NCI-H146 treated with DMSO at 0.1 percent for 48 hours (cell line): ENCODE results near the gene ERI3.
A peak's percentile ranks its signal among the peaks of the same experiment; 100 is the strongest.

Experiments
- DNase-seq: peaks from one replicate; lab custom pipeline; 2025; ENCODE audit not compliant: unreplicated experiment; lab: John Stamatoyannopoulos, UW

Gene ERI3

GRCh38 chr1:44318097-44319088, 36.7 kb downstream of the ERI3 start:
- DNase-seq, result peak; percentile 9

GRCh38 chr1:44316231-44316759, 38.8 kb downstream of the ERI3 start:
- peak; percentile 30 for DNase-seq

GRCh38 chr1:44315521-44315920, 39.5 kb downstream of the ERI3 start:
- DNase-seq, result no peak

- DNase-seq, result no peak
Measured at GRCh38 chr1:44314452-44314851, 40.6 kb downstream of the ERI3 start.

- DNase-seq, result no peak
Measured at GRCh38 chr1:44313265-44313918, 41.7 kb downstream of the ERI3 start.

GRCh38 chr1:44312399-44313196, 42.5 kb downstream of the ERI3 start:
- no peak for DNase-seq

- no peak for DNase-seq
Measured at GRCh38 chr1:44310006-44310405, 45.1 kb downstream of the ERI3 start.

GRCh38 chr1:44305962-44306422, 49.1 kb downstream of the ERI3 start:
- DNase-seq, result no peak

GRCh38 chr1:44303532-44303931, 51.5 kb downstream of the ERI3 start:
- DNase-seq, result no peak

GRCh38 chr1:44302541-44302940, 52.5 kb downstream of the ERI3 start:
- no peak for DNase-seq

- no peak for DNase-seq
Measured at GRCh38 chr1:44301442-44301841, 53.6 kb downstream of the ERI3 start.

- no peak for DNase-seq
Measured at GRCh38 chr1:44300852-44301251, 54.2 kb downstream of the ERI3 start.

GRCh38 chr1:44297695-44298400, 57.2 kb downstream of the ERI3 start:
- no peak for DNase-seq

GRCh38 chr1:44296806-44297205, 58.3 kb downstream of the ERI3 start:
- DNase-seq, result no peak

- no peak for DNase-seq
Measured at GRCh38 chr1:44296086-44296485, 59.0 kb downstream of the ERI3 start.

- DNase-seq, result peak; percentile 1
Measured at GRCh38 chr1:44294588-44295007, 60.5 kb downstream of the ERI3 start.

GRCh38 chr1:44293761-44294315, 61.2 kb downstream of the ERI3 start:
- no peak for DNase-seq

- DNase-seq, result no peak
Measured at GRCh38 chr1:44292651-44293050, 62.4 kb downstream of the ERI3 start.

- DNase-seq, result no peak
Measured at GRCh38 chr1:44290250-44291094, 64.6 kb downstream of the ERI3 start.
